PC-3 (cell line): ENCODE data around the gene YIF1A. TPM values are rescaled to one million over a fixed set of nuclear protein-coding genes. Genes with fewer than 3 reads are reported as not detected.

Experiments
- ATAC-seq: fragments of 200-7000 bp; cut with Tn5 transposase; 2 replicates; pipeline ENCODE4 v1.9.1; 2020; ENCODE audit warnings: mild to moderate bottlenecking, moderate library complexity
- BruUV-seq: library from RNA; stranded (reverse); fragments of 400-500 nt; replicated peaks from 2 replicates; lab custom pipeline; 2021; lab: Mats Ljungman, UMichigan
- CTCF ChIA-PET: fragments of 300-600 bp; sonication (Branson Sonifier 250); formaldehyde crosslinking; loops from one replicate; lab custom pipeline; 2022; ENCODE audit warnings: antibody characterized with exemption; lab: Charles Lee
- POLR2A ChIA-PET: fragments of 300-600 bp; sonication (Branson Sonifier 250); formaldehyde crosslinking; loops from one replicate; lab custom pipeline; 2022; ENCODE audit warnings: antibody characterized with exemption; ENCODE audit not compliant: unreplicated experiment; lab: Charles Lee
- DNase-seq: peaks from one replicate; pipeline ENCODE4 v3.0.0-alpha.2; 2015
- H2AFZ ChIP-seq: fragments of 300-600 bp; sonication (generic); 2 replicates; pipeline ENCODE4 v1.6.0; 2016; ENCODE audit warnings: antibody characterized with exemption, low read length
- H3F3A ChIP-seq: fragments of 300-600 bp; sonication (generic); one replicate; pipeline ENCODE4 v1.6.0; 2017; ENCODE audit warnings: antibody characterized with exemption, low read length, control low read depth, mild to moderate bottlenecking; ENCODE audit not compliant: unreplicated experiment
- H3K27ac ChIP-seq: fragments of 300-600 bp; sonication (generic); 2 replicates; pipeline ENCODE4 v1.5.1; 2016; ENCODE audit warnings: mild to moderate bottlenecking, low read length
- H3K27me3 ChIP-seq: fragments of 300-600 bp; sonication (generic); 2 replicates; pipeline ENCODE4 v1.6.1; 2016; ENCODE audit warnings: low read length, mixed read lengths
- H3K36me3 ChIP-seq: fragments of 300-600 bp; sonication (generic); 2 replicates; pipeline ENCODE4 v1.6.1; 2016; ENCODE audit warnings: low read depth, mixed run types, low read length, mixed read lengths
- H3K4me1 ChIP-seq: fragments of 300-600 bp; sonication (generic); 2 replicates; pipeline ENCODE4 v1.5.1; 2016; ENCODE audit warnings: low read length; ENCODE audit not compliant: insufficient read depth
- H3K4me2 ChIP-seq: fragments of 300-600 bp; sonication (generic); 2 replicates; pipeline ENCODE4 v1.6.0; 2016; ENCODE audit warnings: low read length
- H3K4me3 ChIP-seq: fragments of 300-600 bp; sonication (generic); 2 replicates; pipeline ENCODE4 v1.5.1; 2016; ENCODE audit warnings: mild to moderate bottlenecking, low read length, mixed read lengths
- H3K79me2 ChIP-seq: fragments of 300-600 bp; sonication (generic); 2 replicates; pipeline ENCODE4 v1.6.1; 2017; ENCODE audit warnings: low read length, mixed read lengths
- H3K9ac ChIP-seq: fragments of 300-600 bp; sonication (generic); 2 replicates; pipeline ENCODE4 v1.6.0; 2016; ENCODE audit warnings: mild to moderate bottlenecking, low read length
- H3K9me2 ChIP-seq: fragments of 300-600 bp; sonication (generic); replicated peaks from 2 replicates; pipeline ENCODE4 v1.6.1; 2016; ENCODE audit warnings: mixed run types, low read length, mixed read lengths
- H3K9me3 ChIP-seq: fragments of 300-600 bp; sonication (generic); 2 replicates; pipeline ENCODE4 v1.6.1; 2016; ENCODE audit warnings: low read length, mixed read lengths
- H4K20me1 ChIP-seq: fragments of 300-600 bp; sonication (generic); 2 replicates; pipeline ENCODE4 v1.6.1; 2016; ENCODE audit warnings: low read length, mixed read lengths
- CTCF ChIP-seq: fragments of 300-600 bp; sonication (generic); conservative IDR thresholded peaks from 2 replicates; pipeline ENCODE4 v1.5.1; 2017; ENCODE audit warnings: antibody characterized with exemption, low read depth, mild to moderate bottlenecking, low read length
- EZH2 ChIP-seq: fragments of 300-600 bp; sonication (generic); IDR thresholded peaks from one replicate; pipeline ENCODE4 v1.6.1; 2017; ENCODE audit warnings: antibody characterized with exemption, mild to moderate bottlenecking, low read length; ENCODE audit not compliant: unreplicated experiment
- EZH2phosphoT487 ChIP-seq: fragments of 300-600 bp; sonication (generic); IDR thresholded peaks from 2 replicates; pipeline ENCODE4 v1.6.1; 2018; ENCODE audit warnings: mild to moderate bottlenecking, antibody characterized with exemption, low read length, borderline replicate concordance
- intact Hi-C: fragments of 100-400 bp; cut with micrococcal nuclease; formaldehyde crosslinking; loops from 2 replicates; pipeline ENCODE4 v1.9.0; 2023
- total RNA-seq: library from RNA; depleted of rRNA; stranded (reverse); fragments of >200 nt; gene quantifications from 2 replicates; pipeline ENCODE4 v1.2.3, GENCODE V29; 2014

The YIF1A gene
- total RNA-seq, 1 experiment from 2014 or later: 236 TPM

DNA sequence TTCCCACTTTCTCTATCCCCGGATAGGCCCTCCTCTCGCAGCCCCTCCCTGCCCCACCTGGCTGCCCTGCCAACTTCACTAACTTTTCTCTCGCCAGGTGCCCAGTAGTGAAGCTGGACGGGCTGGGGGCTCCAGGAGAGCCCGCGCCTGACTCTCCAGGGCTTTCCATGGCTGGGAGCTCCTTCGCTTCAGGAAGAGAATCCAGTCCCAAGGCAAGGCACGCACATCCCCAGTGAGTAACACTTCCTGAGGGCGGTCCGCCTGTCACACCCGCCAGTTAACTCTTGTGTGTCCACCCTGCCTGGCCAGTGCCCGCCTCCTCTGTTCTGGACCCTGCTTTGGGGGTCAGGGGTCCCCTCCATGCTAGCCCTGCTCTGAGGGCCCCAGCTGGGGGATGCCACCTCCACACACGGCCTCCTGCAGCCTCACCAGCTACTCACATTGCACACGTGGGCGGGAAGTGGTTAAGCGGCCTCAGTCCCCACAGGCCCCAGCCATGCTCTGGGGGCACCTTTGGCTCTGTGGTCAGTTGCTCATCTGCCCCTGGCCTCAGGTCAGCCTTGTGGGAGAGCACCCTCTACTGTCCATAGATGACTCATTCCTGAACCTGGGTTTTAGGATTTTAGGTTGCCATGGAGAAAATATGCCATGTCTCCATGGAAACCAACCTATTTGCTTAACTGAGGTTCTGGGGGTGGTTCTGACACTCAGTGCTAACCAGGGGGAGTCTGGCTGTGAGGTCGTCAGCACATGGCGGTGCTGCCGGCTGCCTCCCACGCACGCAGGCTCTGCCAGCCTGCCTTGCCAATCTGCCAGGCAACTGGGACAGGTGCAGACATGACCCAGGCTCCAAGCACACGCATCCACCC lies 47.5 kb upstream of the YIF1A start, which contains the start of gene RIN1:
TSS of gene RIN1 (minus strand) at position 201 of the 869 bp plus-strand sequence. CDS start at position 169, 32 bp downstream.
- Histone ChIP-seq H3K27me3 (no peaks in the 10 kb centered on the region), H3K36me3 (peaks cover 31% of the 10 kb centered on the region; the same call in 1 of the 2 replicates), H3F3A (peaks cover 7% of the 10 kb centered on the region), H3K27ac (peak within 1 kb of the TSS; percentile 96), H3K9me3 (no peaks in the 10 kb centered on the region), H3K9me2 (no peaks in the 10 kb centered on the region), H3K4me2 (peak within 1 kb of the TSS; percentile 96), H3K9ac (peak within 1 kb of the TSS; percentile 96), H3K4me1 (peaks cover 31% of the 10 kb centered on the region), H3K4me3 (peak within 1 kb of the TSS; percentile 81), H4K20me1 (no peaks in the 10 kb centered on the region), H3K79me2 (peaks cover 17% of the 10 kb centered on the region), H2AFZ (0 out of 2 replicates have a peak within 1 kb of the TSS, but pooled peaks have one; percentile 14)
- POLR2A ChIA-PET: interaction anchor here (0.6 to 1.9 kb wide), 3 partner anchors 24 to 985 kb away, joined by 3 to 16 read pairs (median 11); partner anchors contain the start of gene YIF1A
- peak; percentile 44 for TF ChIP-seq CTCF
- peak; percentile 96 for TF ChIP-seq EZH2phosphoT487
- no peak for TF ChIP-seq EZH2
- DNase-seq (peak; percentile 95), ATAC-seq (peak; percentile 80)
- intact Hi-C loops: no loop called here
- CTCF ChIA-PET: interaction anchor here (0.6 to 2.6 kb wide), 6 partner anchors 9 to 78 kb away, joined by 3 to 21 read pairs (median 4); partner anchors contain the start of genes BRMS1 and YIF1A
- no TSS peak for BruUV-seq

DNA sequence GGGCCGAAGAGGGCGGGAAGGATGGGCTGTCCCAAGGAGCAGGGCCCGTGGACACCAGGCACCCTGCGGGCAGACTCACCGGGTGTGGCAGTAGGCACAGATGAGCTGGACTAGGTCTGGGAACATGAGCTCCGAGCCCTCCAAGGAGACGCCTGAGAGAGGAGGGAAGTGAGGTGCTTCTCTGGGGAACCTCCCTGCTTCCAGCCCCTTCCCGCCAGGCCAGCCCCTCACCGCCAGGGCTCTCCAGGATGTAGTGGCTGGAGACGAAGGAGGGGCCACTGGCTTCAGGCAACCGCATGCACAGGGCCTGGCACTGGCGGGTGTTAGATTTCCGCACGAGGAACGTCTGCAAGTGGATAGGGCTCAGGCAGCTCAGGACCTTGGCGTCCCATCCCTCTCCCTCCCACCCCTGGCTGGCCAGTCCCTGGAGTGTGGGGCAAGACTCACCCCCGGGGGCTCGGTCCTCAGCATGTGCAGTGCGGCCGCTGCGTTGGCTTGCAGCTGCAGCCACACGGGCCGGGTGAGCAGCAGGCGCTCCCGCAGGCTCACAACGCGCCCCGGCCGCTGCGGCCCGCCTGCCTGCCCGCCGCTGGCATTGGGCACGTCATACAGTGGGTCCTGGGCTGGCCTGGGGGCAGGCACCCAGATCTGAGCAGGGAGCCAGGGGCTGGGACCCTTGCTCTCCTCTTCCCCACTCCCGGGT lies 46.7 kb upstream of the YIF1A start:
- peak overlapping the region; percentile 81 for H3K4me3 ChIP-seq
- H3K27ac ChIP-seq: peak overlapping the region; percentile 96
- peaks cover 27% of the 10 kb centered on the region; the same call in 1 of the 2 replicates for H3K36me3 ChIP-seq
- H3F3A ChIP-seq: peaks cover 7% of the 10 kb centered on the region
- POLR2A ChIA-PET: interaction anchor here (0.6 to 1.9 kb wide), 5 partner anchors 8 to 985 kb away, joined by 3 to 16 read pairs (median 3); partner anchors contain the start of gene YIF1A
- BruUV-seq: TSS peak; percentile 25
- peak overlapping the region; percentile 96 for H3K9ac ChIP-seq
- H3K9me2 ChIP-seq: no peaks in the 10 kb centered on the region
- intact Hi-C loops: no loop called here
- H3K79me2 ChIP-seq: peaks cover 17% of the 10 kb centered on the region
- H3K27me3 ChIP-seq: no peaks in the 10 kb centered on the region
- H2AFZ ChIP-seq: 0 out of 2 replicates have a peak overlapping the region, but pooled peaks have one; percentile 14
- peaks cover 31% of the 10 kb centered on the region for H3K4me1 ChIP-seq
- no peak for TF ChIP-seq EZH2
- no peaks in the 10 kb centered on the region for H4K20me1 ChIP-seq
- CTCF ChIA-PET: interaction anchor here (0.6 to 2.6 kb wide), 6 partner anchors 9 to 77 kb away, joined by 3 to 21 read pairs (median 4); partner anchors contain the start of genes BRMS1 and YIF1A
- H3K4me2 ChIP-seq: peak overlapping the region; percentile 96
- peak; percentile 31 for ATAC-seq
- no peaks in the 10 kb centered on the region for H3K9me3 ChIP-seq
- DNase-seq: peak; percentile 58
